GM10266 (cell line): ENCODE results near the gene HSD17B2.

Experiments
- DNase-seq: peaks from one replicate; pipeline ENCODE4 v3.0.0; 2012; ENCODE audit errors: extremely low spot score
- CTCF ChIP-seq: IDR thresholded peaks from 2 replicates; pipeline ENCODE4 v1.5.1; 2012; ENCODE audit warnings: mild to moderate bottlenecking, low read depth; ENCODE audit not compliant: control insufficient read depth, insufficient read depth; ENCODE audit errors: missing control alignments

HSD17B2 gene

GRCh38 chr16:81996664-81997509, 38.2 kb upstream of the HSD17B2 start:
- TF ChIP-seq CTCF, result no peak
- DNase-seq, result no peak

- DNase-seq, result no peak
- TF ChIP-seq CTCF, result no peak
These were observed 37.3 kb upstream of the HSD17B2 start for GRCh38 chr16:81997738-81998137.

GRCh38 chr16:82002831-82003230, 32.2 kb upstream of the HSD17B2 start:
- TF ChIP-seq CTCF, result no peak
- no peak for DNase-seq

- TF ChIP-seq CTCF, result no peak
- no peak for DNase-seq
These were observed 30.5 kb upstream of the HSD17B2 start for GRCh38 chr16:82004601-82005000.

GRCh38 chr16:82005027-82005830, 29.8 kb upstream of the HSD17B2 start:
- DNase-seq, result no peak
- no peak for TF ChIP-seq CTCF

- no peak for DNase-seq
- TF ChIP-seq CTCF, result no peak
These were observed 29.0 kb upstream of the HSD17B2 start for GRCh38 chr16:82006036-82006435.

GRCh38 chr16:82007189-82007588, 27.9 kb upstream of the HSD17B2 start:
- no peak for DNase-seq
- TF ChIP-seq CTCF, result no peak
